ENCODE data around the gene STYK1.
"Not testable (repeated sequence)": the region's sequence is repeated elsewhere in the genome, so short reads cannot be mapped to it uniquely, and the experiment has no call there.

Gene STYK1

DNA sequence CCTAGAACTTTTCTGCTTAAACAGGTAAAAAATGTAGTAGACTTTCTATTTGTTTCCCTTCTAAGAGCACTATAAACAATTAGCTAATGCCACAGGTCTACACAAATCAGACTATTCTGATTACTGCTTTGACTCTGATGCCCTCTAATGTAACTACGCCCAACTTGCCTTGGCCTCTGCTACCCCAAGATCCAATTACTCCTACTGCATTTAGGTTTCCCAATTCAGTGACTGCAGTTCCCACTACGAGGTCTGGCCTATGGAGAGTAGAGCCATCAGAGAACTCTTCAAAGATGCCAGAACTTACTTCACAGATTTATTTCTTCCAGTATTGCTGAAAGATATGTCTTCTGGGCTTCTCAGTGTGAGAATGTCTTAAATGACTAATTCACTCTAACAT, 15.3 kb upstream of the STYK1 start:
- no peak for FAIRE-seq

DNA sequence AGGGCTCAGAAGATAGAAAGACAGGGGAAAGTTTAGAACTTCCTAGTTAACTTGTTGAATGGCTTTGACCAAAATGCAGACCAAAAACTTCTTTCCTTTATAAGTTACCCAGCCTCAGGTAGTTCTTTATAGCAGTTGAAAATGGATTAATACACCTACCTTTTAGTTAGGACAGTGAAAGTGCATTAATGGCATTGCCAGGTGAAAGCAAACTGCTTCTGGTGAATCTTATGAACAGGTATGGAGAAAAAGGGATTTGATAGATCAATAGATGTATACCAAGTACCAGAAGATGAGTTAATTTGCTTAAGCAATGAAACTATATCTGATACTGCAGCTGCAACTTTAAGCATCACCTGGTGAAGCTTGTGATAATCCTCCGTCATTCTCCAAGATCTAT, 14.2 kb upstream of the STYK1 start:
- DNase-seq (ENCODE audit: low spot score) (no peak), FAIRE-seq (no peak)

More for the DNA sequence above, 15.3 kb upstream of the STYK1 start:
- DNase-seq (ENCODE audit: low spot score), result no peak

DNA sequence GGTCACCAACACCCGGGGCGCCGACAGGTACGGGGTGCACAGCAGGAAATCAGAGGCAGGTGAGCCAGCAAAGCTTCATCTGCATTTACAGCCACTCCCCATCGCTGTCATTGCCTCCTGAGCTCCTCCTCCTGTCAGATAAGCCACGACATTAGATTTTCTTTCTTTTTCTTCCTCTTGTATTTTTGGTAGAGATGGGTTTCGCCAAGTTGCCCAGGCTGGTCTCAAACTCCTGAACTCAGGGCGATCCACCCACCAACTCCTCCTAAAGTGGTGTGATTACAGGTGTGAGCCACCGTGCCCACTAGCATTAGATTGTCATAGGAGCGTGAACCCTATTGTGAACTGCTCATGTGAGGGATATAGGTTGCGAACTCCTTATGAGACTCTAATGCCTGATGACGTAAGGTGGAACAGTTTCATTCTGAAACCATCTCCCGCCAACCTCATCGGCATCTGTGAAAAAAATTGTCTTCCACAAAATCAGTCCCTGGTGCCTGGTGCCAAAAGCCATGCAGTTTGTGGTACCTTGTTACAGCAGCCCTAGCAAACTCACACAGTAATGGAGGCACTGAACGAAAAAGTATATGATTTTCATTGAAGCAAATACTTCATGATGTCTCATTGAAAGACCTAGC, 1.5 kb downstream of the STYK1 start:
- FAIRE-seq, result no peak

DNA sequence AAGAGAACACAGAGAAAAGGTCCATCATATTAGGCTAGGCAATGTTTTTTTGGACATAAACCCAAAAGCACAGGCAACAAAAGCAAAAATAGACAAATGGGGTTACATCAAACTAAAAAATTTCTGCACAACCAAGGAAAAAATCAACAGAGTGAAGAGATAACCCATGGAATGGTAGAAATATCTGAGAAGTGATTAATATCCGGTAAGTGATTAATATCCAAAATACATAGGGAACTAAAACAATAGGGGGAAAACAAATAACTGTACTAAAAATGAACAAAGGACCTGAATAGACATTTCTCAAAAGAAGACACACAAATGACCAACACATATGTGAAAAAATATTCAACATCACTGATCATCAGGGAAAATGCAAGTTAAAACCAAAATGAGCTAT, 4.3 kb downstream of the STYK1 start:
- FAIRE-seq, result no peak
- no peak for DNase-seq (ENCODE audit: low spot score)

More for the DNA sequence above, 1.5 kb downstream of the STYK1 start:
- DNase-seq (ENCODE audit: low spot score), result no peak

DNA sequence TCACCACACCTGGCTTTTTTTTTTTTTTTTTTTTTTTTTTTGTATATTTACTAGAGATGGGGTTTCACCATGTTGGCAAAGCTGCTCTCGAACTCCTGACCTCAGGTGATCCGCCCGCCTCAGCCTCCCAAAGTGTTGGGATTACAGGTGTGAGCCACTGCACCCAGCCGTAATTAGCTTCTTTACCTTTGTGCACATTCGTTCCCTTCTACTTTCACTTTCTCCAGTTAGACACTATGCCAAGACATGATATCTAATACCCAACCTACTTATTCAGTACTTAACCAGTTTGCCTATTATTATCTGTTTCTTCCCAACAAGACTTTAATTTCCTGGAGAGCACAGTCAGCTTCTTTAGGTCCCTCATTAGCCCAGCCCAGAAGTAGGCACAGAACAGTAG, 5.3 kb downstream of the STYK1 start:
- FAIRE-seq, result no peak
- DNase-seq (ENCODE audit: low spot score), result no peak

DNA sequence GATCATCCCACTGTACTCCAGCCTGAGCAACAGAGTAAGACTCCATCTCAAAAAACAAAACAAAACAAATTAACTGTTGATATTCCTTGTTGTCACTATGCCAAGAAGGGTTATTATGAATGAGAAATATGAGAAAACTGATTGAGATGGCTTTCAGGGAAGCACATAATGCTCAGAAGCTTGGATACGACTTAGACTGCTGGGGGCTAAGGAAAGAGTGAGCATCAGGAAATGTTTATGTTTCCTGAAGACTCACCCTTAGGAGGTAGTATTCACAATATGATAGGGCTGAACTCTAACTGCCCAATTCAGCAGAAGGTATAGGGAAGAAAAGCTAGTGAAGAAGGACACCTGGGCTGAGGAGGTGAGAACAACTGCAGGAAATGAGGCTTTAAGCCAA, 6.3 kb downstream of the STYK1 start:
- FAIRE-seq, result no peak
- no peak for DNase-seq (ENCODE audit: low spot score)

DNA sequence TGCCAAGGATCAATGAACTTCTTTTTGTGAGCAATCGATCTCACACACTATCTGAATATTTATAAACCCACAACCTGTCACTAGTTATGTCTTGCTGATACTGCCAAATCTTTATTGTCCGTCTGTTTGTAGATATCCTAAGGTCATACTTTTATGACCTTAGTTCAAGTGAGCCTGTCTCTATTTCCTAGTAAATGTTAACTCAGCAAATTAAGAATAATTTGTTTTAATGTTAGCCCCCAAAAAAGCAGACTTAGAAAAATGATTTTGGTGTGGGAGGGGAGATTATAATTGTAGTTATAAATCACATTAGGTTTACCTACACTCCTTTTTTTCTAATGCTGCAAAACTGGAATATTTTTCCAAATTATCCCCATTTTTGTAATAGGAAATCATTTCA, 9.4 kb downstream of the STYK1 start:
- DNase-seq (ENCODE audit: low spot score) (no peak), FAIRE-seq (no peak)

DNA sequence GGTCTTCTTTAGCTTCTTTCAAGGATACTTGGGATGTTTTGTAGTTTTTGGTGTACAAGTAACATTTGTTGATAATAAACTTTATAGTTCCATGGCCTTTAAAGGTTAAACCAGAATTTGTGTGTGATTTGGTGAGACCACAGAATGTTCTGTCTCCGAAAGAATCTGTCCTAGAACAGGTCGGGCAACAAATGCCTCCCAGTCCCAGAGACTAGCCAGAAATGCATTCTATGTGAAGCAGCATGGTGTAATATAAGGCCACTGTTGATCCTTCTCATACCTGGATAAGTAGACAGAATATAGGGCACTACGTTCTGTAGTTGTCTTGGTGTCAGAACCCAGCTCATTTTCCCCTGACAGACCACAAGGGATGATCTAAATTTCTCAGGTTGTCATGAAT, 10.0 kb downstream of the STYK1 start:
- no peak for DNase-seq (ENCODE audit: low spot score)
- no peak for FAIRE-seq

DNA sequence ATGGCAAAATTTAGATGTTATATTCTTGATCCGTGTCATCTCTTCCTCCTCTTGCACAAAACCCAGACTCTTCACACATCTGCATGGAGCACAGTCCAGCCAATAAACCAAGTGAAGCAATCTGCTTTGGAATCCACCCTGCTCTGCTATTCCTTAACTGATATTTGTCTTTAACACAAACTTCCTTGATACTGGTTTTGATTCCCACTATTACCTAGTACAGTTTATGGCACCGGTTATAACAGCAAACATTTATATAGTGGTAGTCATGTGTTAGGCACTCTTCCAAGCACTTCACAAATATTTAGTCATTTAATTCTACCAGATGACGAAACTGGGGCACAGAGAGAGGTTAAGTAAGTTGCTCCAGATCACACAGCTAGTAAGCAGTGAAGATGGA, 12.5 kb downstream of the STYK1 start:
- FAIRE-seq, result no peak
- DNase-seq (ENCODE audit: low spot score), result no peak

DNA sequence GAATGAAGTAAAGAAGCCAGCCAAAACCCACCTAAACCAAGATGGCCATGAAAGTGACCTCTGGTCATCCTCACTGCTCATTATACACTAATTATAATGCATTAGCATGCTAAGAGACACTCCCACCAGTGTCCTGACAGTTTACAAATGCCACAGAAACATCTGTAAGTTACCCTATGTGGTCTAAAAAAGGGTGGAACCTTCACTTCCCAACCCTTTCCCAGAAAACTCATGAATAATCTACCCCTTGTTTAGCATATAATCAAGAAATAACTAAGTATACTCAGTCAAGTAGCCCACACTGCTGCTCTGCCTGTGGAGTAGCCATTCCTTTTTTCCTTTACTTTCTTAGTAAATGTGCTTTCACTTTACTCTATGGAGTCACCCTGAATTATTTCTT, 19.8 kb downstream of the STYK1 start:
- FAIRE-seq (no peak), DNase-seq (ENCODE audit: low spot score) (no peak)

DNA sequence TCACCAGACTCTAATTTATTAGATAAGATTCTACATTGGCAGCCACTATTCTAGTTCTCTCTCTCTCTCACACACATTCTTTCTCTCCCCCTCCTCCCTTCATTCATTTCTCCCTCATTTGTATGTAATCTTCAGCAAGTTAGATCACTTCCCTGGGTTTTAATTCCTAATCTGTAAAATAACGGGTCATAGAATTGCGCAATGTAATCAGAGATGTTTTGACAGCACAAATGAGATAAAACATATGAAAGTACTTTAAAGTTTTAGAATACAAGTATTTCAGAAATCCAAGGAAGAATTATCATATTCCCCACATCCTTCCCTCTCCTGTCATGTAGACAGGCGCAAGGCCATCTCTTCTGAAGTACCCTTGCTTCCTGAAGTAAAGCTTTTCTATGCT, 21.7 kb downstream of the STYK1 start:
- no peak for DNase-seq (ENCODE audit: low spot score)
- FAIRE-seq, result no peak

DNA sequence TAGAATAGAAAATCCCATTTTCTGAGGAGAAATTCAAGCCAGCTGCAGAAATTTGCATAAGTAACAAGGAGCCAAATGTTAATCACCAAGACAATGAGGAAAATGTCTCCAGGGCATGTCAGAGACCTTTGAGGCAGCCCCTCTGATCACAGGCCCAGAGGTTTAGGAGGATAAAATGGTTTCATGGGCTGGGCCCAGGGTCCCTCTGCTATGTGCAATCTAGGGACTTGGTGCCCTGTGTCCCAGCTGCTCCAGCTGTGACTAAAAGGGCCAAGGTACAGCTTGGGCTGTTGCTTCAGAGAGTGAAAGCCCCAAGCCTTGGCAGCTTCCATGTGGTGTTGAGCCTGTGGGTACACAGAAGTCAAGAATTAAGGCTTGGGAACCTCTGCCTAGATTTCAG, 27.3 kb downstream of the STYK1 start:
- DNase-seq (ENCODE audit: low spot score), result not testable (repeated sequence)

DNA sequence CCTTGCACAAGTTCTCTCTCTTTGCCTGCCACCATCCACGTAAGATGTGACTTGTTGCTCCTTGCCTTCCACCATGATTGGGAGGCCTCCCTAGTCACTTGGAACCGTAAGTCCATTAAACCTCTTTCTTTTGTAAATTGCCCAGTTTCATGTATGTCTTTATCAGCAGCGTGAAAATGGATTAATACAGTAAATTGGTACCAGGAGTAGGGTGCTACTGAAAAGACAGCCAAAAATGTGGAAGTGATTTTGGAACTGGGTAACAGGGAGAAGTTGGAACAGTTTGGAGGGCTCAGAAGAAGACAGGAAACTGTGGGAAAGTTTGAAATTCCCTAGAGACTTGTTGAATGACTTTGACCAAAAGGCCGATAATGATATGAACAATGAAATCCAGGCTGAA, 27.9 kb downstream of the STYK1 start:
- no peak for FAIRE-seq
- DNase-seq (ENCODE audit: low spot score), result no peak

More for the DNA sequence above, 27.3 kb downstream of the STYK1 start:
- not testable (repeated sequence) for FAIRE-seq

DNA sequence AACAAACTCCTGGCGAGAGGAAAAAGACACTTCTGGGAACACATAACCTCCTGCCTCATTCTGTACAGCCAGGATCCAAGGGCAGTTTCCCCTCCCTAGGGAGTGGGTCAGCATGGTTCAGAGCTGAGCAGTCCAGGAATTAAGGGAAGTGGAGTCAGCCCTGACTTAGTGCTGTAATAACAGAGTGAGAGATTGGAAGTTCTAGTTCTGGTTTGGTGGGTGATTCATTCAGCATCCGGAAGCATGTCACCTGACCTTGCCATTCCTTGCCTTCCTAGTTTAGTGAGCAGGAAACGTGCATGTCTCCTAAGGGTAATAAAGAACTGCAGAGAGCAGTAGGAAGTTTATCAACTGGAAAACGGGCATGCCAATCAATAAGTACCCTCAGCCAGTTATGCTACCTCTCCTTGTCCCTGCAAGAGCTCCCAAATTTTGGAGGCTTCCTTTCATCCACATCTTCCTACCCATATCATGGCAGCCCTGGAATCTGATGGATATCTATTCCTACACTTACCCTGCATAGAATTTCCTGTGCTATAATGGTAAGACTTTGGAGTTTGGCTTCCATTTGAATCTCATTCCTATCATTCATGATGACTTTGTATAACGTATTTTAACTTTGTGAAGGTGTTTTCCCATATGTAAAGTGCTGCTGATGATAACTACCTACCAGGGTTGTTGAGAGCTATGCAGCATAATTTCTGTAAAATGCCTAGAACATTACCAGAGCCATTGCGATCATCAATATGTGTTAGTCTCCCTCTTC, 31.9 kb downstream of the STYK1 start:
- FAIRE-seq, result no peak
- DNase-seq (ENCODE audit: low spot score), result peak; percentile 61

DNA sequence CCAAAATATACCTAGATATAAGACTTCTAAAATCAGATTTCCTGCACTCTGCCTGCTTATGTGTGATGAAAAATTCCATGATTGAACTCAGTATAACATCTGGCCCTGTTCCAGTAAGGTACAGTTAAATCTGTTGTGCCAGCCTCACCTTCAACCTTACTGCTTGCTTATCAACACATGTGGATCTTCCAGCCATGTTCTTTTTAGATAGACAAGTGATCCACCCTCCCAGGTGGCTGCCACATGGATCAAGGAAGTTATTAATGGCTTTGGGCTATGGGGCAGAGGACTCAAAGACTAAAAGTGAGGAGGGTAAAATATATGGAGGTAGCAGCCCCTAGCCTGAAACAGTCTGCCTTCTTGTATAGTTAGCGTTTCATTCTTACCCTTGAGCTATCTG, 35.1 kb downstream of the STYK1 start:
- DNase-seq (ENCODE audit: low spot score) (no peak), FAIRE-seq (no peak)

DNA sequence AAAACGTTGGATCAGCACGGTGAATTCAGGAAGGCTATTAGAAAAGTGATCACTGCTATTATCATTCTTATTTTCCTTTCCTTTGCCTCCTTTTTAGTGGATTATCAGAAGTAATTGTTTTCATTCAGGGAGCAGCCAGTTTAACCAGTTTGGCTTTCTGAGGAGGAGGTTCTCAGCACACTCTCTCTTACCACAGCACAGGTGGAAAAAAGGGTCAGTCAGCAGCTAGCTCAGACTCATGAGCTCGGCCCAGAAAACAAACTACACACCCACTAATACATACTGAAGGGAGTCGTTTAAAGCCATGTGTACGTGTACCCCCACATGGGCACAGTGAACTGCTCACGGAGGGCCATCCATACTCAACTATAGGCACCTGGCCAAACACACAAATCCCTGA, 37.2 kb downstream of the STYK1 start:
- DNase-seq (ENCODE audit: low spot score) (no peak), FAIRE-seq (no peak)

DNA sequence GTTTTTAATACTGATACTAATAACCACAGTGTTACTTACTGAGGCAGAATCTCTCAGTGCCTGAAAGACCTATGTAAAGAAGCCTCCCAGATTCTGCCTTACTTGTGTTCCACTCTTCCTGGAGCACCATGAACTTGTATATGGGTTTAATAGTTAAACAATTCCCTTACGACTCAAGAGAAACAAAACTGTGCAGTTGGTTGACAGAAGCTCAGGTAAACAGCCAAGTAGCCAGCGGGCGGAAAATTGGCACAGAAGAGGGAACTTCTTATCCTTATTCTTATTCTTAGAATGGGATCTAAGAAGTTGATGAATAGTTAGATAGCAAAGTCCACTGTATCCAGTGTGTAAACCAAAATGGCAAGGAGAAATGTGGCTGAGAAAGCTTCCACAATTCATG, 37.7 kb downstream of the STYK1 start:
- DNase-seq (ENCODE audit: low spot score) (no peak), FAIRE-seq (no peak)

DNA sequence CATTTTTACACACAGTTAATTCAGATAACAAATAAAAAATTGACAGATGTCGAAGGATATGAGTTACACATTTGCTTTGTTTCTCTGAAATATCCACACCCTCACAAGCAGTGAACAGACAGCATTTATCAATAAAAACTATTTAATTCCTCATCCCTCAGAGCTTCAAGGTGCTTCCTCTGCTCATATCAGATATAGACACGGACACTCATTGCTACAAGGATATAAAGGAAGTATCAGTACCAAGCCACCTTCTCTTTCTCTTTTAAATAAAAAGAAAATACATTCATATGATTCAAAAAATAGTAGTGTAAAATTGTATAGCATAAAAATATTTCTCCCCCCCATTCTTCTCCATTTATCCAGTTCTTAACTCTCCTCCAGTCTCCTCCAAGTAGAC, 38.5 kb downstream of the STYK1 start:
- FAIRE-seq (no peak), DNase-seq (ENCODE audit: low spot score) (no peak)

DNA sequence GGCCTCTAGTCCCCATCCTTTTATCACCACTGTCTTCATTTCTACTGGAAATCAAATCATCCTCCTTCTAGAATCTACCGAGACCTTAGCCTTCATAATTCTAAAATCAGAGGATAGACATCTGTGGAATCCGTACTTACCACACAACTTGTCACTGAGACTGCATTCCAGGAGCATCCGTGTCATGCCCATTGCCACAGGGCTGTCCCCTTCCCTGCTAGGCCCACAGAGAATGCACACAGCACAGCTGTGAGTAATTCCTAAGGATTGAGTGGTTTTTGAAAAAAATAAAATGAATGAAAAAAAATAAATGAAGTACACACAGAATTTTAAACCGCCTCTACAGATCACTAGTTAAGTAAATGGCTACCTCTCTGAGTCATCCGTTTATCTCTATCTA, 39.4 kb downstream of the STYK1 start:
- DNase-seq (ENCODE audit: low spot score) (peak; percentile 97), FAIRE-seq (peak; percentile 98)

DNA sequence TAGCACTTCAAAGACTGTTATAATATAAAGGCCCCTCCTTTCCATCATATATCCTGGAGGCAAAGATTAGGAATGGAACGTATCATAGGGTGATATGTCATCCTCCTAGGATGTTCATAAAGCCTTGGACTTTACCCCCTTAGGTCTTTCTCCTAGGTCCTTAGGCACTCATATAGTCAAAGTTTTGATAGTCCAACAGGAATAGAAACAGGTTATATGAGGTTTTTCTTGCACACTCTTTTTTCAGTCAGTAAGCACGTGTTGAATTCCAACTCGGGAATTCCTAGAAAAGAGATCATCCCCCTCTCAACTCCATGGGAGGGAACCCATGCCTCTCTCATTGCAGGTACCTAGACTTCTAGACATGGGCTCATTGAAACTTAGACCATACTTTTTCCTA, 40.3 kb downstream of the STYK1 start:
- FAIRE-seq, result no peak

DNA sequence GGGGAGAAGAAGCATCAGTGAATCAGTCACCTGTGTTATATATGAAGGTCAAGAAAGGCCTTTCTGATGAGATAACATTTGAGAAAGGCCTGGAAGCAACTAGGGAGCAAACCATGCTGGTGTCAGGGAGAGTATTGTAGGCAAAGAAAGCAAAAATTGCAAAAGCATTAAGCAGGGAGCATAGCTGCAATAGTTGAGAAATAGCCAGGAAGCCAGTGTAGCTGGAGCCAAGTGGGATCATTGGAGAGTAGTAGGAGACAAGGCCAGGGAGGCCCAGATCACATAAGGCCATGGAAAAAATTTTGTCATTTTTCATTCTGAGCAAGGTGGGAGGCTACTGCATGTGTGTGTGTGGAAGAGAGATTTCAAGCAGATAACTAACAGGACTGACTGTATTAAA, 41.6 kb downstream of the STYK1 start:
- FAIRE-seq (no peak), DNase-seq (ENCODE audit: low spot score) (no peak)

More for the DNA sequence above, 40.3 kb downstream of the STYK1 start:
- no peak for DNase-seq (ENCODE audit: low spot score)

DNA sequence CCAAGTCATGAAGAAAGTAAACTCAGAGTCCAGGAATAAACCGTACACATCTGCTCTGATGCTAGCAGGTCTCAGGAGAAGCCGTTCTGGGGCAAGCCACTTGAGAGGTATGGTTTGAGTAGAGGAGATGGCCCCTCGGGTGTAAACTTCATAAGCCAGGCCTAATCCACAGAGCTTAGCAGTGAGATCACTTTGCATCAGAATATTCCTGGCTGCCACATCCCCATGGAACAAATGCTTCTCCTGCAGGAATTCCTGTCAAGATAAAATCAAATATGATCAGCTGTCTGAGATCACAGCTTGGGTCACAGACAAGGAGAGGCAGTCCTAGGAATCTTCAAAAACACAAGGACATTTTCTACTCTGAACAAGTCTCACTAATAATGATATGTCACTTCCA, 49.2 kb downstream of the STYK1 start:
- FAIRE-seq, result no peak

DNA sequence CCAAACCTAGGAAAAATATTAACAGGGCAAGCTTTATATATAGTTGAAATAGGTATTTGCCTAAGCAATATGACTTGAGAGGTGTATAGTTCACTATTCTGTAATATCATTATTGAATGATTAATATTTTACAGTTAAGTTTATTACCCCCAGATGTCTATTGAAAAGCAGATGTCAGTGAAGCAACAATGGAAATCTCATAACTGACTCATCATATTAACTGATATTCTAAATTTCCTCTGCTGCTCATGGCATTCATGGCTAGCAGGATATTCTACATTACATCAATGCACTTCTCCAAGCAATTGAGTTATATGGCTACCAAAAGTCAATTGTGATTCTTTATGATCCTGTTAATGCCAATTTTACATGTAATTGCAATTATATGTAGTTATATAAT, 50.7 kb downstream of the STYK1 start:
- DNase-seq (ENCODE audit: low spot score) (no peak), FAIRE-seq (no peak)

More for the DNA sequence above, 49.2 kb downstream of the STYK1 start:
- no peak for DNase-seq (ENCODE audit: low spot score)

Data from RCC 7860 (cell line).